Glutamatergic neuron (in vitro differentiated cells): Measurements from ENCODE around the gene GLB1L3. TPM values are rescaled to one million over a fixed set of nuclear protein-coding genes. Genes with fewer than 3 reads are reported as not detected.
A peak's percentile ranks its signal among the peaks of the same experiment; 100 is the strongest.

Source experiments
- DNase-seq: peaks from one replicate; pipeline ENCODE4 v3.0.0; 2022
- H3K27ac Mint-ChIP-seq: one replicate; pipeline ENCODE4 v1.8.0; 2020; ENCODE audit warnings: mild to moderate bottlenecking, mixed read lengths, inconsistent platforms; ENCODE audit not compliant: unreplicated experiment
- H3K27me3 Mint-ChIP-seq: one replicate; pipeline ENCODE4 v1.8.0; 2020; ENCODE audit warnings: mild to moderate bottlenecking, moderate library complexity, mixed read lengths, inconsistent platforms; ENCODE audit not compliant: unreplicated experiment
- H3K36me3 Mint-ChIP-seq: one replicate; pipeline ENCODE4 v1.8.0; 2020; ENCODE audit warnings: mild to moderate bottlenecking, mixed read lengths, inconsistent platforms; ENCODE audit not compliant: unreplicated experiment
- H3K4me1 Mint-ChIP-seq: one replicate; pipeline ENCODE4 v1.8.0; 2020; ENCODE audit warnings: mild to moderate bottlenecking, low read depth, mixed read lengths, inconsistent platforms; ENCODE audit not compliant: unreplicated experiment
- H3K4me3 Mint-ChIP-seq: one replicate; pipeline ENCODE4 v1.8.0; 2020; ENCODE audit warnings: mild to moderate bottlenecking, mixed read lengths, inconsistent platforms; ENCODE audit not compliant: unreplicated experiment
- H3K9me3 Mint-ChIP-seq: one replicate; pipeline ENCODE4 v1.8.0; 2020; ENCODE audit warnings: mild to moderate bottlenecking, moderate library complexity, mixed read lengths, inconsistent platforms; ENCODE audit not compliant: unreplicated experiment
- total RNA-seq: library from RNA; stranded (reverse); fragmentation: NEBNext Ultra II Directional; extraction: Animal tissue kit (Norgen Biotek cat#: 25700); gene quantifications from one replicate; pipeline ENCODE4 v1.2.1, GENCODE V29; 2021; ENCODE audit not compliant: unreplicated experiment
- TF ChIP-seq, protein P1 (sequence below): fragments of 200-600 bp; sonication (generic); IDR thresholded peaks from one replicate; pipeline ENCODE4 v1.5.0; 2021; ENCODE audit not compliant: partially characterized antibody, unreplicated experiment

The GLB1L3 gene
- total RNA-seq, 1 donor from 2014 or later = 0.83 TPM

DNA sequence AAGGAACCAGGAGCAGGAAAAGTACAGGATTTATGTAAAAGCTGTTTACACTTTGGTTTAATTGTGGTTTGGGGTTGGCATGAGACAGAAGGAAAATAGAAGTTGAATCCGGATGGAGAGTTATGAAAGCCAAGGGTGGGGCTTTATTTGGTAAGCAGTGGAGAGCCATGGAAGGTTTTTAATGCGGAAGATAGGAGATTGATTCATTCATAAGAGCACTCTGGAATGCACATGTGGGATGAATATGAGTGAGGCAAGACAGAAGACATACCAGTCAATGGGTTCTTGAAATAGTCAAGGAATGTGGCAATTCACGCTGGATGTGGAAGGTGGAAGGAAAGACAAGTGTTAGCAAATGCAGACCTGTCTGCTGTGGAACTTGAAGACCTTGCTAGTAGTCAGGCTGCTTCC, 9.3 kb upstream of the GLB1L3 start:
- Mint-ChIP-seq H3K4me1 (peaks cover 5% of the 10 kb centered on the region), H3K27me3 (no peaks in the 10 kb centered on the region), H3K9me3 (peaks cover 4% of the 10 kb centered on the region), H3K36me3 (no peaks in the 10 kb centered on the region), H3K27ac (no peak overlapping the region), H3K4me3 (no peak overlapping the region)
- TF ChIP-seq, protein P1, sequence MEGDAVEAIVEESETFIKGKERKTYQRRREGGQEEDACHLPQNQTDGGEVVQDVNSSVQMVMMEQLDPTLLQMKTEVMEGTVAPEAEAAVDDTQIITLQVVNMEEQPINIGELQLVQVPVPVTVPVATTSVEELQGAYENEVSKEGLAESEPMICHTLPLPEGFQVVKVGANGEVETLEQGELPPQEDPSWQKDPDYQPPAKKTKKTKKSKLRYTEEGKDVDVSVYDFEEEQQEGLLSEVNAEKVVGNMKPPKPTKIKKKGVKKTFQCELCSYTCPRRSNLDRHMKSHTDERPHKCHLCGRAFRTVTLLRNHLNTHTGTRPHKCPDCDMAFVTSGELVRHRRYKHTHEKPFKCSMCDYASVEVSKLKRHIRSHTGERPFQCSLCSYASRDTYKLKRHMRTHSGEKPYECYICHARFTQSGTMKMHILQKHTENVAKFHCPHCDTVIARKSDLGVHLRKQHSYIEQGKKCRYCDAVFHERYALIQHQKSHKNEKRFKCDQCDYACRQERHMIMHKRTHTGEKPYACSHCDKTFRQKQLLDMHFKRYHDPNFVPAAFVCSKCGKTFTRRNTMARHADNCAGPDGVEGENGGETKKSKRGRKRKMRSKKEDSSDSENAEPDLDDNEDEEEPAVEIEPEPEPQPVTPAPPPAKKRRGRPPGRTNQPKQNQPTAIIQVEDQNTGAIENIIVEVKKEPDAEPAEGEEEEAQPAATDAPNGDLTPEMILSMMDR = no peak
- no peak for DNase-seq

DNA sequence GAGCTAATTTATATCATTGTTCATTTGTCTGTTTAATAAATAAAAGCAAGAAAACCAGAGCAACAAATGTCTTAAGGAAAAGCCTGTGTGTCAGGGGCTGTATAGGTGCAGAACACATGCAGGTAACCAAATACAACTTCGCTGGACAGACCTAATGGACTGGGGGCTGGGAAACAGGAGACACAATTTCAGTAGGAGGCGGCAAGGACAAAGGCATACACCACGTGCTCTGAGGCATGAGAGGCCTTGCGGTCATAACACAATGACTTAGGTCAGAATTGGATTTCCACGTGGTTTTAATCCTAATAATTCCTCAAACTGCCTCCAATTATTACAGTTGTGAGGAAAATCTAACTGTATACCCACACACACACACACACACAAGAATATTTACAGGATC, 8.7 kb upstream of the GLB1L3 start:
- peaks cover 8% of the 10 kb centered on the region for H3K4me1 Mint-ChIP-seq
- TF ChIP-seq, protein P1 = no peak
- DNase-seq = no peak
- peaks cover 6% of the 10 kb centered on the region for H3K9me3 Mint-ChIP-seq
- H3K27me3 Mint-ChIP-seq = peaks cover 3% of the 10 kb centered on the region
- H3K36me3 Mint-ChIP-seq = no peaks in the 10 kb centered on the region
- H3K27ac Mint-ChIP-seq = no peak overlapping the region
- H3K4me3 Mint-ChIP-seq = no peak overlapping the region

GRCh38 chr11:134267966-134268365, 8.2 kb upstream of the GLB1L3 start:
- Mint-ChIP-seq H3K4me1 (peaks cover 13% of the 10 kb centered on the region), H3K36me3 (no peaks in the 10 kb centered on the region), H3K27ac (no peak overlapping the region), H3K27me3 (peaks cover 3% of the 10 kb centered on the region), H3K4me3 (no peak overlapping the region), H3K9me3 (peaks cover 11% of the 10 kb centered on the region)
- DNase-seq = no peak
- TF ChIP-seq, protein P1 = no peak

- peaks cover 15% of the 10 kb centered on the region for H3K9me3 Mint-ChIP-seq
- H3K27ac Mint-ChIP-seq = no peak overlapping the region
- DNase-seq = no peak
- H3K4me1 Mint-ChIP-seq = peaks cover 22% of the 10 kb centered on the region
- H3K36me3 Mint-ChIP-seq = no peaks in the 10 kb centered on the region
- no peak overlapping the region for H3K4me3 Mint-ChIP-seq
- H3K27me3 Mint-ChIP-seq = peaks cover 7% of the 10 kb centered on the region
- TF ChIP-seq, protein P1 = peak; percentile 50
These were observed 5.9 kb upstream of the GLB1L3 start for GRCh38 chr11:134270250-134270714.

GRCh38 chr11:134271978-134272377, 4.2 kb upstream of the GLB1L3 start:
- no peak overlapping the region for H3K4me3 Mint-ChIP-seq
- H3K4me1 Mint-ChIP-seq = peaks cover 27% of the 10 kb centered on the region
- no peak for DNase-seq
- TF ChIP-seq, protein P1 = no peak
- peaks cover 17% of the 10 kb centered on the region for H3K9me3 Mint-ChIP-seq
- no peaks in the 10 kb centered on the region for H3K36me3 Mint-ChIP-seq
- H3K27me3 Mint-ChIP-seq = peaks cover 12% of the 10 kb centered on the region
- H3K27ac Mint-ChIP-seq = peak overlapping the region; percentile 84
